Retinal pigment epithelial cell (primary cell): ENCODE results near the gene LPP.

Source experiments
- DNase-seq: peaks from one replicate; pipeline ENCODE4 v3.0.0-alpha.2; 2010; ENCODE audit warnings: low read depth
- H3K4me3 ChIP-seq: 2 replicates; pipeline ENCODE4 v1.5.1; 2011; ENCODE audit warnings: mild to moderate bottlenecking, low read length, control low read depth, moderate library complexity
- TF ChIP-seq, protein P1 (sequence below): conservative IDR thresholded peaks from 2 replicates; pipeline ENCODE4 v1.5.1; 2011; ENCODE audit warnings: low read depth, low read length, control low read depth, inconsistent platforms

LPP gene

GRCh38 chr3:188209740-188210139, 55.8 kb downstream of the LPP start:
- TF ChIP-seq, protein P1, sequence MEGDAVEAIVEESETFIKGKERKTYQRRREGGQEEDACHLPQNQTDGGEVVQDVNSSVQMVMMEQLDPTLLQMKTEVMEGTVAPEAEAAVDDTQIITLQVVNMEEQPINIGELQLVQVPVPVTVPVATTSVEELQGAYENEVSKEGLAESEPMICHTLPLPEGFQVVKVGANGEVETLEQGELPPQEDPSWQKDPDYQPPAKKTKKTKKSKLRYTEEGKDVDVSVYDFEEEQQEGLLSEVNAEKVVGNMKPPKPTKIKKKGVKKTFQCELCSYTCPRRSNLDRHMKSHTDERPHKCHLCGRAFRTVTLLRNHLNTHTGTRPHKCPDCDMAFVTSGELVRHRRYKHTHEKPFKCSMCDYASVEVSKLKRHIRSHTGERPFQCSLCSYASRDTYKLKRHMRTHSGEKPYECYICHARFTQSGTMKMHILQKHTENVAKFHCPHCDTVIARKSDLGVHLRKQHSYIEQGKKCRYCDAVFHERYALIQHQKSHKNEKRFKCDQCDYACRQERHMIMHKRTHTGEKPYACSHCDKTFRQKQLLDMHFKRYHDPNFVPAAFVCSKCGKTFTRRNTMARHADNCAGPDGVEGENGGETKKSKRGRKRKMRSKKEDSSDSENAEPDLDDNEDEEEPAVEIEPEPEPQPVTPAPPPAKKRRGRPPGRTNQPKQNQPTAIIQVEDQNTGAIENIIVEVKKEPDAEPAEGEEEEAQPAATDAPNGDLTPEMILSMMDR = no peak
- no peak overlapping the region for H3K4me3 ChIP-seq
- no peak for DNase-seq

DNA sequence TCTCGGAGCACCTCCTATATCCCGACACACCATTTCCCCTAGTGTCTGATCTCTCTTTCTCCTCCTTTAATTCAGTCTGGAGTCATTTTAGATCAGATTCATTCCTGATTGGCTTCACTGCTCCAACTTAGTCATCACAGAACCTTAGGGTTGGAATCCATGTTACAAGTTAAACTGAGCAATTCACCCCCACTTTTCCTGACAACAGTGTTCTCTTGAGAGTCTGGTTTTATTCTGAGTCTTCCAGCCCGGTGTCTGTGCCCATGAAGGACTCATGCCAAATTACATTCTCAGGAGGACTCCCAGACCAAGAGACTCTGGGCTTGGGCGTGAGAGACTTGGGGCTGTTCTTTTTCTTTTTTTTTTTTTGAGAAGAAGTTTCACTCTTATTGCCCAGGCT, 57.5 kb downstream of the LPP start:
- no peak for DNase-seq
- no peak overlapping the region for H3K4me3 ChIP-seq
- TF ChIP-seq, protein P1 = no peak

DNA sequence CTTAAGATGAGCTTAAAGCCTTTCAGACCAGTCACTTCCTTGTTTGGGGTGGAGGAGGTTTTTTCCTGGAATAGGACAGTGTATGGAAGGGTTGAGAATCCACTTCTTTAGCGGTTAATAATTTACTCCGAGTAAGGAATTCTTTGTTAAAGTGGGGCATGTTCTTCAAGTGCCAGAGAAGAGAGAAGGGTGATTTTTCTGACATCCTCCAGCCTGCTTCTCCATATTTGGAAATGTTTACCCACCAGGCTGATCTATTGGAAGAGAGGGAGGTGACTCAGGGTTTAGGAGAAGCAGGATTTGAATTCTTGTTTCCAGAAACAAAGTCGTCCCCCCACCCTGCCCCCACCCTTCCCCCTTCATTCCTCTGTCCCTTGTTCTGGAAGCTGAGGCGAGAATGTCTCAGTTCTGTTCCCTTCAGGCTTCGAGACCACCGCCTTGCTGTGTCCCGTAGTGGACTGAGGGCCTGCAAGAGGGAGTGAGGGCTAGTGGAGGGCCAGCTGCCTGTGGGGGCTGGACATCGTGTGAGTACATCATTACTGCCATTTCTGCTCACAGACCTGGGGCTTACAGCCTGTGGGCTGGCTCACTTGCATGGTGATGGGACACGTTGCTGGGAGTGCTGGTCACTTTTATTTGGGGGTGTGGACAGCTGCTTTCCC, 58.5 kb downstream of the LPP start:
- no peak for DNase-seq
- no peak overlapping the region for H3K4me3 ChIP-seq
- TF ChIP-seq, protein P1 = no peak

GRCh38 chr3:188214442-188214841, 60.5 kb downstream of the LPP start:
- TF ChIP-seq, protein P1 = no peak
- no peak for DNase-seq
- no peak overlapping the region for H3K4me3 ChIP-seq

- no peak for DNase-seq
- H3K4me3 ChIP-seq = no peak overlapping the region
- TF ChIP-seq, protein P1 = no peak
Observed at GRCh38 chr3:188215129-188215528, 61.2 kb downstream of the LPP start.

DNA sequence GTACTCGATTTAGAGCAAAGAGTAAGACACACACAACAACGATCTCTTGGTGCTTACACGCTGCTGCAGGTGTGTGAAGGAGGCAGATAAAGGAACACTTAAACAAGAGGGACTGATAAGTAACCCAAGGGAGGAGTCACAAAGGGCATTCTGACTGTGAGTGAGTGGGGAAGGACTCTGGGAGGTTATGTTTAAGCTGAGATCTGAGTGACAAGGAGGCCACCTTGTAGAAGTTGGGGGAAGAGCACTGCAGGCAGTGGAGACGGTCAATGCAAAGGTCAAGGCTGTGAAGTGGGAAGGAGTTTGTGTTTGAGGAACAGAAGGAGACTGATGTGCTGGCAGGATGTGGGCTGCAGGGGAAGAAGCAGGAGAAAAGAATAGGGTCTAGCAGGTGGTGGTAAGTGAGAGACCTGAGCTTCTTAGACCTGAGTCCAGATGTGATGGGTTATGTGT, 63.1 kb downstream of the LPP start:
- no peak overlapping the region for H3K4me3 ChIP-seq
- no peak for DNase-seq
- TF ChIP-seq, protein P1 = no peak

GRCh38 chr3:188217726-188218125, 63.8 kb downstream of the LPP start:
- no peak overlapping the region for H3K4me3 ChIP-seq
- TF ChIP-seq, protein P1 = no peak
- DNase-seq = no peak
